HG03521 (cell line): ENCODE data around the gene ADNP2.

Source experiments
- ATAC-seq: cut with Tn5 transposase; IDR thresholded peaks from one replicate; pipeline ENCODE4 v1.9.1; 2021; ENCODE audit warnings: mild to moderate bottlenecking, moderate library complexity; ENCODE audit not compliant: unreplicated experiment

Gene ADNP2

GRCh38 chr18:80169607-80170006 lies 60.5 kb downstream of the ADNP2 start:
- ATAC-seq = no peak

DNA sequence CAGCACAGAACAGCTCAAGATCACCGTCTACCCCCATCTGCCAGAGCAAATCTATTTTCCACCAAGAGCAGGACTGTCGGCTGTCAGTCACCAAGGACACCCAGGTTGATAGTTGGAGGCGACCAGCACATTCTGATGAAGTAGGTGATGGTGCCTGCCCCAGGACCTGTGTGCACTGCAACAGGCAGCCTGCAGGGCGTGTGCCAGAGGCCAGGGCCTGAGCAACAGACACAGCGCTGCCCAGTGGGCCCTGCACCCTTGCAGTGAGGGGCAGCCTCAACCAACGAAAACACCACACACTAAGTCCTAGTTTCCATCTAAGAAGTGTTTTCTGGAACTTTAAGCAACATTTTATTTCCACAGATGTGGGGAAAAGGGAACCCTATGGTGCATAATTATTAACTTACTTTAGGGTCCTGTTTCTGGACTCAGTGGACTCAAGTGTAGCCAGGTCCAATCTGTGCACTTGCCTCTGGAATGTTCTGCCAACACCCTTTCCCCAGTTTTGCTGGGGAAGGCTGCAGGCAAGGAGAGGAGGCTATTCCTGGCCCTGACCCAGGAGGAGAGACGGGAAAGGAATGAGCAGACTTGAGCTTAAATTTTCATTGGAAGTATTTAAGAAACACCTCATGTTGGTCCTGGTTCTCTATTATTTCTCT lies 61.5 kb downstream of the ADNP2 start:
- no peak for ATAC-seq

- ATAC-seq = no peak
These were observed 62.2 kb downstream of the ADNP2 start for GRCh38 chr18:80171054-80171872.

DNA sequence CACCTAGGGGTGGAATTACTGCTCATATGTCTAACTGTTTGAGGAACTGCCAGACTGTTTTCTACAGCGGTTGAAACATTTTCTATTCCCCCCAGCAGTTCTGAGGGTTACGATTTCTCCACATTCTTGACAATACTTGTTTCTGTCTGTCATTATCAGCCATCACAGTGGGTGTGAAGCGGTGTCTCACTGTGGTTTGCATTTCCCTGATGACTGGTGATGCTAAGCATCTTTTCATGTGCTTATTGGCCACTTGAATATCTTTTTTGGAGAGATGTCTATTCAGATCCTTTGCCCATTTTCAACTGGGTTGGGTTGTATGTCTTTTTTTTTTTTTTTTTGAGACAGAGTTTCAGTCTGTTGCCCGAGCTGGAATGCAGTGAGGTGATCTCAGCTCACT lies 63.0 kb downstream of the ADNP2 start:
- ATAC-seq = no peak

GRCh38 chr18:80173060-80173459 lies 64.0 kb downstream of the ADNP2 start:
- no peak for ATAC-seq

- no peak for ATAC-seq
These were observed 66.6 kb downstream of the ADNP2 start for GRCh38 chr18:80175451-80176204.

GRCh38 chr18:80176334-80177073 lies 67.4 kb downstream of the ADNP2 start:
- no peak for ATAC-seq

GRCh38 chr18:80177128-80177527 lies 68.1 kb downstream of the ADNP2 start:
- ATAC-seq = no peak

DNA sequence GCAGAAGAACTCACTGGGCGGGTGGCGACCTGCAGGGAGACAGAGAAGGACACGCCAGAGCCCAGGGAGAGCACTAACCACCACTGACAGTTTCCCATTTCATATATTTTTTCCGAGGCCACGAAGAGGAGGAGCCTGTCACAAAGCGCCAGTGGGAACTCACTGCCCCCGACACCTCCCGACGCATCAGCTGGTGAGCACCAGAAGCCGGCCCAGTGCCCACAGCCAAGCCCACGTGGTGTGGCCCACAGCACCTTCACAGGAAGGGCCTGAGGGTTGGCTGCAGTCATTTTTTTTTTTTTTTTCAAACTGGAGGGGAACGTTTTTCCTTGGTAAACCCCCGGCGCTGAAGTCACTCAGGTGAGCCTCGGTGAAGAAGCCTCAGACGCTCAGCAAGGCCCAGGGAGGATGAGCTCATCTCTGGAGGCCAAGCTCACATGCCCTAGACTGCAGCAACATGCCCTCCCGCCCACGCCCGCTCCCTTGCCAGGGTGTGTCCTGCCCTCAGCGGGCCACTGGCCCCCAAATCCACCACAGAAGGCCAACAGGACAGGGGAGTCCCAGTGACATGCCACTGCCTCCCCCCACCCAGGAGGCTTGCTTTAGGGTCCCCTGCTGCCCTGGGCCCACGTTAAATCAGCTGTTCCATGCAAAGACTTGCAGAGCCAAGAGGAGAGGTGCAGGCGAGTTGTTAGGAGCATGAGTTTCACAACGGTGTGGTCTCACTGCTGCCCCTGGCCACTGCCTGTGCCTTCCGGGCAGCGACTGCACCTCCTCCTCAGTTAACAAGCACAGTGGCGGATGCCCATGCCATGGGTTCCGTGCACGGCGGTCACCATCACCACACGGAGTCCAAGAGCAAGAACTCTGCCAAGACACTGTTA lies 70.1 kb downstream of the ADNP2 start:
- no peak for ATAC-seq

DNA sequence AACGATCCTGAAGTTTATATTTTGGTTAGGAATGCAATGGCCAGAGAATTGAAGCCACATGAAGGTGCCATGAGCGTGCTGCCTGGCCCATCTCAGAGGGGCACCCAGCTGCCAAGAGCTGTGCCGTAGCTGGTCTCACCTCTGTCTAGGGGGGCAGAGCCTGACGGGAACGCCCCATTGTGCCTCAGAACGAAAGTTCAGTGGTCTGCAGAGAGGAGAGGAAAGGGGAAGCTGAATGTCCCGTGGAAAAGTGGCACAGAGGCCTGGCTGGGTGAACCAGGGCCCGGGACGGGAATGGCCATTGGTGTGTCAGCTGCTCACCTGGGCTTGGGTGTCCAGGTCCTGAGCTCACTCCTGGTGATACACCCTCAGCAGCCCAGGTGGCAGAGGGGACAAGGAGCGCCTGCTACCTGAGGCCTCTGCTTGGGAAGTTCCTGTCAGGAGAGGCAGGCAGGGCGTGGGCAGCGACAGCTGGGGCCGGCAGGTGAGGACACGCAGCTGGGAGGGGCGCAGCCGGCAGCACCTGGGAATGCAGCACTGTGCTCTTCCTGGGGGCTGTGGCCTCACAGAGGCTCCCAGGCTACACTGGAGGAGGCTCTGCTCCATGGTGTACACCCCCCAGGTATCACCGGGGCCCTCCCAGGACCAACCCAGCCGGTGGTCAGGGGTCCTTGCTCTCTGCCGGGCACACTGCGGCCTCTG lies 70.9 kb downstream of the ADNP2 start:
- ATAC-seq = no peak

DNA sequence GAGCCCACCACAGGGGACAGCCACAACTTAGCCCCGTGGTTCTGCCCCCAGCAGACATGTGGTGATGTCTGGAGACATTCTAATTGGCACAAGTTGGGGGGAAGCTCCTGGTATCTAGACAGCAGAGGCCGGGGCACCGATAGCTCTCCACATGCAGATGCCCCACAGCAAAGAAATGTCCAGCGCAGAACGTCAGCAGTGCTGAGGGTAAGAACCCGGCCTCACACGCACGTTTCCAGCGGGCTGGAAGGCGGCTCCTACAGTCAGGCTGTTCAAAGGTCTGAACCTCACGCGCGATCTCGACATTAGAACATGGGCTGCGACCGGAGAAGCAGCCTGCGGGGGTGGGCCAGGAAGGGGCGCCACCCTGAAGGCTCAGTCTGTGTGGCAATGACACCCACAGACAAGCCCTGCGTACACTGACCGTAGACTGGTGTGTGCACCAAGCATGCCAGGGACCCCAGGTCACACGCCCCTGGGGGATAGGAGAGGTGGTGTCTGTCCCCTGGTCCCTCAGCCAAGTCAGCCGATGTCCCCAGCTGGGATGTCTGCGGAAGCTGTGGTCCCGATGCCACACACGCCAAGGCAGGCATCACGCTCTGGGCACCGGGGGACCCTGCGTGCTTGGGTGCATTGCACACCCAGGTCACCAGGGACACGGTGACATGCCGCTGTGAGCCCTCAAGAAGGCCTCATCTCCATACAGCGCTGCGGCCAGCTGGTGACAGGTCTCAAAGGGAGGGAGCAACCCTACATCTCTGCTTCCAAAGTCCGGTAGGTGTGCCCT lies 71.9 kb downstream of the ADNP2 start:
- no peak for ATAC-seq

- no peak for ATAC-seq
These were observed 72.8 kb downstream of the ADNP2 start for GRCh38 chr18:80181642-80182461.

DNA sequence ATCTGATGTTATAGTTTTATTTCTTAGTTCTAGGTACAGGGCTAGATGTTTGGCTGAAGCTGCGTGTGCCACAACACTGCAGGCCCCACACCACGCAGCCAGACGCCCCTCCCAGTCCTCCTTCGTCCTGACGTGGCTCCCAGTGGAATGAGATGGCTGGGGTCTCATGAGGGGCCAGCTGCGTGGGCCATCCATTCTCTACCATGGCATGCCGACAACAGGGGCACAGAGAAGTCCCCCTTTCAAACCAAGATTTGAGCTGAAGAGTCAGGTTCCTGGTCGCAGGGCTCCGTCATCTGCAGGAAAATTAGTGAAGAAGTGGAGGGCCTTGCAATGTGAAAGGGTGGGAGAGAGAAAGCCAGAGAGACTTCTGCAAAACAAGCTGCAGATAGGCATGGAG lies 73.8 kb downstream of the ADNP2 start:
- ATAC-seq = no peak

DNA sequence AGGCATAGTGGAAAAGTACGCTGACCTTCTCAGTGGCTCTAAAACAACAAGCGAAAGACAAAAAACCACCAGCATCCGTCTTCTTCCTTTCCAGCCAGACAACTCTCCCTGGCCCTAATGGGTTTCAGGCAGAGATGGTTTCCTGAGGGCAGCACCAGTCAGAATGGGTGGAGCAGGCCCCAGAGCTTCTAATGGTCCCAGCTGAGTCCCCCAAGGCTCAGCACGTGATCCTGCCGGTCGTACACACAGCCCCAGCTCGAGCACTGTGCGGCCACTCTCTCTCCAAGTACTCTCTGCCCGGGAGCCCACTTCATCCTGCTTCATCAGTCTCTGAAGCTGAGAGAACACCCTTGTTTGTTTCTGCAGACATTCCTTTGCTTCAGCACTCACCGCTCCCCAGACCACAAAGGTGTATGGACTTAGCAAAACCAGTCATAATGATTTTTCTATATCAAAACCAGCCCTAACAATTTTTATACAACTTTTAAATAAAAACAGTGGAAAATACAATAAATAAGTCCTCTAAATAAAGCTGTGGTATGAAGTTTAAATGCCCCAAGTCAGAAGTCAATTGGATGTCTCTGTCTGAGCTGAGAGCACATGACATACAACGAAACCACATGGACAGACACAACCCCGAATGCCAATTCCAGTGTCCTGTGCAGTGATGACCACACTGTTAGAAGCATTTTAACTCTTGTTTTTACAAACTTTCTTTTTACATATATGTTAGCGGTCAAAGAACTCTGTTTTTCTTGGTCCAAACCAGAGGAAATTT lies 74.4 kb downstream of the ADNP2 start:
- no peak for ATAC-seq

DNA sequence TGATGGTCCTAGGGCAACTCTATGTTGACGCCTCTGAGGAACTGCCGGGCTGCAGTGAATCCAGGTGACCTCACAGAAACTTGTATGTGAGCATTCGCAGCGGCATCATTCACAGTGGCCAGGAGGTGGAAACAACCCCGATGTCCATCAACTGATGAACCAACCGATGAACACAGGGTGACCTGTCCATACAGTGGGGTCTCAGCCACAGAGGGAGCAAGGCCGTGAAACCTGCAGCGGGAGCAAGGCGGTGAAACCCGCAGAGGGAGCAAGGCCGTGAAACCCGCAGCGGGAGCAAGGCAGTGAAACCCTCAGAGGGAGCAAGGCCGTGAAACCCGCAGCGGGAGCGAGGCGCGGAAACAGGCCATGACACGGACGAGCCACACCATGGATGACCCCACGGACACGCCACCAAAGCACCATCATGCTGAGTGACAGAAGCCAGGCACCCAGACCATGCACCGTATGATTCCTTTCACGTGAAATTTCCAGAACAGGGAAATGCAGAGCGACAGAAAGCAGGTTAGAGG lies 75.2 kb downstream of the ADNP2 start:
- ATAC-seq = no peak

GRCh38 chr18:80185545-80185944 lies 76.5 kb downstream of the ADNP2 start:
- ATAC-seq = no peak
